Pancreas (tissue), 10 donors: ENCODE results near the gene THAP8. TPM values are rescaled to one million over a fixed set of nuclear protein-coding genes. Genes with fewer than 3 reads are reported as not detected.

Experiments
- ATAC-seq, 4 donors: fragments of 200-7000 bp; cut with Tn5 transposase; one replicate each; pipeline versions ENCODE4 v1.8.0 to v1.9.1; 2020; ENCODE audit warnings: mild to moderate bottlenecking in 4 of 4, moderate library complexity in 4 of 4
- DNase-seq, 6 donors: peaks; one replicate each; pipeline ENCODE4 v3.0.0-alpha.2; 2020
- FAIRE-seq: peaks from 2 replicates; lab custom pipeline; 2012; peaks lifted over from hg19 to GRCh38; lab: Jason Lieb, UNC
- H3K27ac ChIP-seq, 4 donors: fragments of 200-600 bp; sonication (generic); 1 replicate in 3 of 4; 2 replicates in 1 of 4; pipeline versions ENCODE4 v1.5.0 to v1.8.0; 2020
- H3K27me3 ChIP-seq, 4 donors: fragments of 200-600 bp; one replicate each; pipeline ENCODE4 v1.8.0; 2021
- H3K36me3 ChIP-seq, 3 donors: fragments of 200-600 bp; sonication (generic) in 1 of 3; one replicate each; pipeline versions ENCODE4 v1.5.0 to v1.8.0; 2020 to 2021
- H3K4me1 ChIP-seq, 3 donors: fragments of 200-600 bp; one replicate each; pipeline ENCODE4 v1.8.0; 2021
- H3K4me3 ChIP-seq, 4 donors: fragments of 200-600 bp; sonication (generic) in 2 of 4; one replicate each; pipeline versions ENCODE4 v1.5.0 to v1.8.0; 2020 to 2021
- H3K9me3 ChIP-seq, 4 donors: fragments of 200-600 bp; one replicate each; pipeline ENCODE4 v1.8.0; 2021
- CTCF ChIP-seq, 4 donors: fragments of 200-600 bp; sonication (generic) in 3 of 4; IDR thresholded peaks; one replicate each; pipeline versions ENCODE4 v1.5.0 to v1.8.0; 2021; ENCODE audit warnings: antibody characterized with exemption in 4 of 4
- WGBS, 2 donors: extraction: QIAGEN DNeasy Blood & Tissue Kit; methylation state at CpG; one replicate each; pipeline ENCODE4 v1.1.7; 2013; 5-methylcytosine and 5-hydroxymethylcytosine counted together
- intact Hi-C, 3 donors: fragments of 100-400 bp; cut with DNase I; formaldehyde crosslinking; loops; one replicate each; pipeline versions ENCODE4 v1.11.1 to v1.14.2; 2022
- polyA plus RNA-seq, 2 donors: library from polyadenylated mRNA; stranded (reverse); fragments of 200-250 nt; gene quantifications; one replicate each; pipeline ENCODE4 v1.2.3, GENCODE V29; 2013
- total RNA-seq, 6 donors: library from RNA; stranded (reverse); fragmentation: NEBNext Ultra II Directional in 4 of 6; extraction: Animal tissue kit (Norgen Biotek cat#: 25700) in 4 of 6; gene quantifications; one replicate each; pipeline versions ENCODE4 v1.2.1 to v1.2.4, GENCODE V29; 2021 to 2023
- donor health status: healthy with polysubstance abuse.
- donor health status: DM: no; HTN: no; CAD: no; lungs with moderate emphysema.
- donor health status: DM: no; HTN: no; CAD: no.
- donor health status: control.
- donor health status: control.
- donor health status: Bipolar disorder and iron deficiency.
- donor health status: DM: yes; HTN: yes; CAD: no.
- donor health status: DM: no; HTN: no; CAD: no.
- donor health status: DM: no; HTN: no; CAD: no.
- donor health status: DM: yes; HTN: yes; CAD: no.

Gene THAP8
- total and polyA plus RNA-seq, 8 donors = 0.88 to 3.2 (median 2.3) TPM

GRCh38 chr19:36099166-36099785 is 45.2 kb upstream of the THAP8 start:
- Histone ChIP-seq H3K4me3 (no peak overlapping the region), H3K36me3 (no peaks in the 10 kb centered on the region), H3K27ac (no peak overlapping the region), H3K9me3 (no peaks in the 10 kb centered on the region), H3K27me3 (no peaks in the 10 kb centered on the region), H3K4me1 (no peaks in the 10 kb centered on the region)
- 85 to 89% methylated on average over 18 to 19 of the region's 19 CpGs for WGBS, 2 donors
- intact Hi-C loops = no loop called here
- DNase-seq = no peak
- TF ChIP-seq CTCF (IDR thresholded peaks at IDR 0.05) = no peak
- no peak for ATAC-seq
- no peak for FAIRE-seq

DNA sequence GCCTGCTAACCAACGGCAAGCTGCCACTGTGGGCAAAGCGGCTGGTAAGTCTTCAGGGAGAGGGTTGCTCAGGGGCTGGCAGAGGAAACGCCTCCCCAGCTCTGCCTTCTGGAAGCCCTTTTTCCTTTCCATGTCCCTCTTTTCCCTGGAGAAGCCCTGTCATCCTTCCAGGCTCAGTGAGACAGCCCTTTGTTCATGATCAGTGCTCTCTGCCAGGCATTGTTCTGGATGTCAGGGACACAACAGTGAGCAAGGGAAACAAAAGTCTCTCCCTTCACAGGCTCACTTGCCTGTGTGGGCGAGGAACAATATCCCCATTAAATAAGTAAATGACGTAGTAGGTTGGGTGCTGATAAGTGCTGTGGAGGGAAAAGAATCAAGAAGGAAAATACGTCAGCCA is 43.0 kb upstream of the THAP8 start:
- FAIRE-seq = no peak
- no peak for DNase-seq
- ATAC-seq = no peak
- Histone ChIP-seq H3K27me3 (no peaks in the 10 kb centered on the region), H3K4me3 (no peak overlapping the region), H3K36me3 (no peaks in the 10 kb centered on the region), H3K9me3 (no peaks in the 10 kb centered on the region), H3K27ac (no peak overlapping the region), H3K4me1 (no peaks in the 10 kb centered on the region)
- intact Hi-C loops = no loop called here
- TF ChIP-seq CTCF (IDR thresholded peaks at IDR 0.05) = no peak
- whole genome bisulfite sequencing, 2 donors = 92 to 95% methylated on average over 6 of the region's 6 CpGs

- 76 to 88% methylated on average over 6 of the region's 6 CpGs for WGBS, 2 donors
- H3K9me3 ChIP-seq = no peaks in the 10 kb centered on the region
- no peaks in the 10 kb centered on the region for H3K36me3 ChIP-seq
- no peaks in the 10 kb centered on the region for H3K27me3 ChIP-seq
- DNase-seq (no peak), ATAC-seq (no peak), FAIRE-seq (no peak)
- H3K4me3 ChIP-seq = no peak overlapping the region
- intact Hi-C loops = no loop called here
- no peaks in the 10 kb centered on the region for H3K4me1 ChIP-seq
- H3K27ac ChIP-seq = no peak overlapping the region
- no peak for TF ChIP-seq CTCF (IDR thresholded peaks at IDR 0.05)
These were observed 39.6 kb upstream of the THAP8 start for GRCh38 chr19:36093687-36094086.

DNA sequence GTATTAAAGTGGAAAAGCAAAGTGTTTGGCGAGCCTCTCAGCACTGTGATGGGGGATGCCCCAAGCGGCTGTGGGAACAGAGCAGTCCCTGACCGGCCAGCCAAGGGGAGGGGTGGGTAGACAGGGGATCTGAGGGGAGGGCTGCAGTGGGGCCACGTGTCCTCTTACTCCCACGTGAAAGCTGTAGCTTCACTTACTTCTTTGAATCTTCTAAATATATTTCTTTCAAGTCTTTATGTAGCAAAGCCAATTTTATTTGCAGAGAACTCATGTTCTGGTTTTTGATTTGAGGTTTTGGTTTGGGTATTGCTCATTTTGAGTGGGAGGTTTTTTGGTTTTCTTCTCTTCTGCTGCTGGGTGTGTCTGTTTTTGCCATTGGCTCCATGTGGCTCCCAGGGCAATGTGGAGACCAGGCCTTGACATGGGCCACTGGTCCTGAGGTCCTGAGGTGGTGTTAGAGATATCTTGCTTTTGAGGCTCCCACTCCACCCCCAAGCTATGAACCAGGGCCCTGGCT is 39.1 kb upstream of the THAP8 start:
- Histone ChIP-seq H3K27me3 (no peaks in the 10 kb centered on the region), H3K4me3 (no peak overlapping the region), H3K9me3 (no peaks in the 10 kb centered on the region), H3K27ac (no peak overlapping the region), H3K4me1 (no peaks in the 10 kb centered on the region), H3K36me3 (no peaks in the 10 kb centered on the region)
- no peak for FAIRE-seq
- no peak for ATAC-seq
- TF ChIP-seq CTCF (IDR thresholded peaks at IDR 0.05) = no peak
- no peak for DNase-seq
- intact Hi-C loops = no loop called here
- 96 to 97% methylated on average over 5 of the region's 5 CpGs for WGBS, 2 donors

- DNase-seq (no peak), ATAC-seq (no peak), FAIRE-seq (no peak)
- H3K36me3 ChIP-seq = no peaks in the 10 kb centered on the region
- no peaks in the 10 kb centered on the region for H3K27me3 ChIP-seq
- H3K4me3 ChIP-seq = no peak overlapping the region
- no peak overlapping the region for H3K27ac ChIP-seq
- no peaks in the 10 kb centered on the region for H3K9me3 ChIP-seq
- 97 to 100% methylated on average over 7 of the region's 7 CpGs for WGBS, 2 donors
- intact Hi-C loops = no loop called here
- H3K4me1 ChIP-seq = no peaks in the 10 kb centered on the region
- no peak for TF ChIP-seq CTCF (IDR thresholded peaks at IDR 0.05)
These were observed 38.5 kb upstream of the THAP8 start for GRCh38 chr19:36092566-36092965.
